Left lobe of liver (tissue), 2 donors: ENCODE results near the gene ARL6IP6. TPM values are rescaled to one million over a fixed set of nuclear protein-coding genes. Genes with fewer than 3 reads are reported as not detected.

Experiments
- ATAC-seq: fragments of 200-7000 bp; cut with Tn5 transposase; one replicate; pipeline ENCODE4 v1.9.1; 2020; ENCODE audit warnings: mild to moderate bottlenecking, moderate library complexity
- DNase-seq: peaks from one replicate; pipeline ENCODE4 v3.0.0-alpha.2; 2020; ENCODE audit warnings: low spot score
- total RNA-seq: library from RNA; stranded (reverse); gene quantifications from one replicate; pipeline ENCODE4 v1.2.1, GENCODE V29; 2021
- donor health status: DM: no; HTN: no; CAD: no; lungs with moderate emphysema.
- donor health status: DM: no; HTN: yes; CAD: no.

The ARL6IP6 gene
- total RNA-seq, 1 donor from 2014 or later = 2.2 TPM

DNA sequence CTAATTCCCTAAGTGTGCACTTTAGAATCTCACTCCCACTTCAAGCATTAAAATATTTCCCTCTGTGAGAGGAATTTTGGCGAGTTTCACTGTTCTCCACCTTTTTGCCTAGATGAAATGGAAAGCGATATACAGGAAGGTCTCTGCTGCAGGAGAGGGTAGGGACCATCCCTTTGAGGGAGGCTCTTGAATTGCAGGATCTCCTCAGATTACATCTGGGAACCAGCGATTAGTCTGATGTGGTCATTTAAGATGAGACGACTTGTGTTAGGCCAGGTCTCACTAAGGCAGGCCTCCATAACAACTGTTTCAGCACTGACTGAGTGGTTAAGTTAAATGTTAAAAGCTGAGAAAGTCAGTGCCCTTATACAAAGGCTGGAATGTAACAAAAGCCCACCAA lies 74.6 kb downstream of the ARL6IP6 start:
- DNase-seq (no peak), ATAC-seq (no peak)

DNA sequence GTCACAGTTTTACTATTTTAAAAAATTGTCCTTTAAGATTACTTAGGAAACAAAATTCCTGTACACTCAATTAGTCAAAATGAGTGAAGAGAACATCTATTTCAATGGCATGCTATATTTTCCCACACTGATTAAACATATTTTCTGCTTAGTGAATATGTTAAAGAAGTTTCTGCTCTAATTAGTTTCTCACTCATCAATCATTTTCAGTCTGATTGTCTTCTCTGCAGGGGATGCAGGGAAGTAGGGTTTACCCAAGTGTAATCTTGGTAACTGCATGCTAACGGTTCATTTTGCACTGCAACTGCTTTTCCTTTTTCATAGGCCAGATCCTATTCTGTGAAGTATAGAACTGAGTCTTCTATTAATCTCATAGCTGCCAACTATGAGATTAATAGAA lies 78.5 kb downstream of the ARL6IP6 start:
- no peak for ATAC-seq
- DNase-seq = no peak

DNA sequence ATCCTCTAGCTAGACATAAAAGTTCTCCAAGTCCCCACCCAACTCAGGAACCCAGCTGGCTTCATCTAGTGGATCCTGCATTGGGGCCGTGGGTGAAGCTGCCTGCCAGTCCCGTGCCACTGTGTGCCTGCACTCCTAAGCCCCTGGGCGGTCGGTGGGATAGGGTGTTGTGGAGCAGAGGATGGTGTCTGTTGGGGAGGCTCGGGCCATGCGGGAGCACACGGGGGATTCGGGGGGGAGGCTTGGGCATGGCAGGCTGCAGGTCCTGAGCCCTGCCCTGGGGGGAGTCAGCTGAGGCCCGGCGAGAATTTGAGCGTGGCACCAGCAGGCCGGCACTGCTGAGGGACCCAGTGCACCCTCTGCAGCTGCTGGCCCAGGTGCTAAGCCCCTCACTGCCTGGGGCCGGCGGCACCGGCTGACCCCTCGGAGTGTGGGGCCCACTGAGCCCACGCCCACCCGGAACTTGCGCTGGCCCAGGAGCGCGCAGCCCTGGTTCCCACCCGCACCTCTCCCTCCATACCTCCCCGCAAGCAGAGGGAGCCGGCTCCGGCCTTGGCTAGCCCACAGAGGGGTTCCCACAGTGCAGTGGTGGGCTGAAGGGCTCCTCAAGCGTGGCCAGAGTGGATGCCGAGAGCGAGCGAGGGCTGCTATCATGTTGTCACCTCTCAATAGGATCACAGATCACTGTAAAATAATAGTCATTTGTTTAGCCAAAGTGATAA lies 86.4 kb downstream of the ARL6IP6 start:
- ATAC-seq (no peak), DNase-seq (no peak)

DNA sequence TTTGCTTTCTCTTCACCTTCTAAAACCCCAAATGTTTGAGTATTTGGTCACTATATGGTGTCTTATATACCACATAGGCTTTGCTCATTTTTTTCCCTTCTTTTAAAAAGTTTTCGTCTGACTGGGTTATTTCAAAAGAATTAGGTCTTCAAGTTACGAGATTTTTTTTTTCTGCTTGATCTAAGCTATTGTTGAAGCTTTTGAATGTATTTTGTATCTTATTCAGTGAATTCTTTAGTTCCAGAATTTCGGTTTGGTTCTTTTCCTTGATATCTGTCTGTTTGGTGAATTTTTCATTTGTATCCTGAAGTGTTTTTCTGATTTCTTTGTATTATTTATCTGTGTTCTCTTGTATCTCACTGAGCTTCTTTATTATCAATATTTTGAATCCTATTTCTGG lies 93.5 kb downstream of the ARL6IP6 start:
- ATAC-seq (no peak), DNase-seq (no peak)

Other genes with a start within 250 kb of the ARL6IP6 start
- gene PRPF40A, start 1.2 kb upstream of the ARL6IP6 start, total RNA-seq = 31.3 TPM